Measurements from ENCODE around the gene TRAPPC2L.

DNA sequence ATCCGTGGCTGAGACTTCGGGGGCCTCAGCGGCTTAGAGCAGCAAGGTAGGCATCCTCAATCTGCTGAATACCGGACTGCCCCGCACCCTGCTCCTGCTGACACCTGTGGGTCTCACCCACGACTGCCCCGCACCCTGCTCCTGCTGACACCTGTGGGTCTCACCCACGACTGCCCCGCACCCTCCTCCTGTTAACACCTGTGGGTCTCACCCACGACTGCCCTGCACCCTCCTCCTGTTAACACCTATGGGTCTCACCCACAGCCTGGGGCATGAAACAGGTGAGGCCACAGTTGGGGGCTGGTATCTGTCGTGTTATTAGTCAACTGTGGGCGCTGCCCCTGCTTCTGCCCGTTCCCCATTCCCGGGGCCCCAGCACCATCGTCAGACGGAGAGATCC, 45.8 kb downstream of the TRAPPC2L start:
- TF ChIP-seq POLR2A (IDR thresholded peaks at IDR 0.05; ENCODE audit: low read depth, low read length), result no peak
- TF ChIP-seq TAF1 (IDR thresholded peaks at IDR 0.05; ENCODE audit: low read depth, low read length), result no peak
